Loucy (cell line): ENCODE measurements around the gene RAB39A.

Source experiments
- CTCF ChIP-seq: fragments of 200-600 bp; sonication (generic); conservative IDR thresholded peaks from 2 replicates; pipeline ENCODE4 v1.5.1; 2014; ENCODE audit warnings: mild to moderate bottlenecking, antibody characterized with exemption, low read length
- EZH2phosphoT487 ChIP-seq: fragments of 200-600 bp; IDR thresholded peaks from 2 replicates; pipeline ENCODE4 v1.6.1; 2018; ENCODE audit warnings: antibody characterized with exemption, mild to moderate bottlenecking, moderate library complexity, borderline replicate concordance

GRCh38 chr11:107882095-107882820 lies 46.0 kb upstream of the RAB39A start:
- TF ChIP-seq CTCF (no peak), EZH2phosphoT487 (no peak)
